Measurements from ENCODE around the gene HMG20B.
"Not testable (repeated sequence)": the region's sequence is repeated elsewhere in the genome, so short reads cannot be mapped to it uniquely, and the experiment has no call there.

The HMG20B gene

GRCh38 chr19:3572855-3573161 lies at the start of gene HMG20B:
TSS of gene HMG20B (plus strand) at chr19:3572944. CDS start at chr19:3573310, 366 bp downstream.
- FAIRE-seq: no peak
- no peak for DNase-seq (ENCODE audit: low spot score)

DNA sequence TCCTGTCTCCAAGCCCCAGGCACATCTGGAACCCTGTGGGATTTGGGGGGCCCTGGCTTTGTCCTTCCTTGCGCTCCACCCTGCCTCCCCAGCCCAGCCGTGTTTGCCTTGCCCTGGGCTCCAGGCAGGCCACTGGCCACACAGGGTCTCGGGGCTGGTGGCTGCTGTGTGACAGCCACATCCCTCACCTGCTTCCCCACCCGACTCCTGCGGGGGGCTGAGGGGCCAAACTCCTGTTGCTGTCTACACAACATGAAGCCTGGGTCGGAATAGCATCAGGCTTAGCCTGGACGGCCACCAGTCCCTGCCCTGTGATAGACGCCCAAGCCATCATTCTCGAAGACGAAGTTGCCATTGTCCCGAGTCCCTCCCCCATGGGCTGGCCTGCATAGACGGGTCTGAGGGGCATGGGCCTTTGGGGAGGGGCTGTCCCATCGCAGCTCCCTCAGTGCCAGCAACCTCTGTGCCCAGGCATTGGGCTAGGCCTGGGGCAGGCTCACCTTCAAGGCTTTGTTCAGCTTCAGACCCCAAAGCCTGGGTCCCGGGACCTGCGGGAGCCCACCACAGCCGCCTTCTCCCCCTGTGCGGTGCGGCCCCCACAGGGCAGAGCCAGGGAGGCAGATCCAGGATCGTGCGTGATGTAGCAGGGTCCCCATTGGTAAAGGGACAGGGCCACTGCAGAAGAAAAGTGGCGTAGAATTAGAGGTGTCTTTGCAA lies 49.2 kb upstream of the HMG20B start:
- FAIRE-seq (no peak), DNase-seq (ENCODE audit: low spot score) (no peak)

GRCh38 chr19:3524078-3524842 lies 48.5 kb upstream of the HMG20B start:
- no peak for DNase-seq (ENCODE audit: low spot score)
- FAIRE-seq: no peak

DNA sequence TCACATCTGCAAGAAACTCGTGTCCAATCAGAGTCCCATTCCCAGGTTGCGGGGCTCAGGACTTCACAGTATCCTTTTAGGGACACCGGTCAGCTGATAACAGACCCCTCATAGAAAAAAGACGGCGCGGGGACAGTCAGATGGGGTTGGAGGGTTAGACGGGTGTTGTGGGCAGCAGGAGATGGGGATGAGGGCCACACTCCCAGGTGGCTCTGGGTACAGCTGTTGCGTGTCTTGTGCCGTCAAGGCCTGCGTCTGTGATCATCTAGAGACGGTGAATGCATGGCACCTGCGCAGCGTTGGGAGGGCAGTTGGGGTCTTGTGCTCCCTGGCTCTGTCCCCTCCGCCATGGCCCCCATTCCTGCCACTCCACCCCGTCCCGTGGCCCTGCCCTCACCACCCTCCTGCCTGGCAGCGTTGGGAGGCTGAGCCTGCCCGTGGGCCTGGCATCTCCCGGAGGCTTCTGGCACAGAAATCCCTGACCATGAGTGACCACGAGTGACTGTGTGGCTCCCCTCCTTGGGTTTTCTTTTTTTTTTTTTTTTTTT lies 47.8 kb upstream of the HMG20B start:
- FAIRE-seq (no peak), DNase-seq (ENCODE audit: low spot score) (no peak)

GRCh38 chr19:3526507-3527237 lies 46.1 kb upstream of the HMG20B start:
- FAIRE-seq (no peak), DNase-seq (ENCODE audit: low spot score) (no peak)

DNA sequence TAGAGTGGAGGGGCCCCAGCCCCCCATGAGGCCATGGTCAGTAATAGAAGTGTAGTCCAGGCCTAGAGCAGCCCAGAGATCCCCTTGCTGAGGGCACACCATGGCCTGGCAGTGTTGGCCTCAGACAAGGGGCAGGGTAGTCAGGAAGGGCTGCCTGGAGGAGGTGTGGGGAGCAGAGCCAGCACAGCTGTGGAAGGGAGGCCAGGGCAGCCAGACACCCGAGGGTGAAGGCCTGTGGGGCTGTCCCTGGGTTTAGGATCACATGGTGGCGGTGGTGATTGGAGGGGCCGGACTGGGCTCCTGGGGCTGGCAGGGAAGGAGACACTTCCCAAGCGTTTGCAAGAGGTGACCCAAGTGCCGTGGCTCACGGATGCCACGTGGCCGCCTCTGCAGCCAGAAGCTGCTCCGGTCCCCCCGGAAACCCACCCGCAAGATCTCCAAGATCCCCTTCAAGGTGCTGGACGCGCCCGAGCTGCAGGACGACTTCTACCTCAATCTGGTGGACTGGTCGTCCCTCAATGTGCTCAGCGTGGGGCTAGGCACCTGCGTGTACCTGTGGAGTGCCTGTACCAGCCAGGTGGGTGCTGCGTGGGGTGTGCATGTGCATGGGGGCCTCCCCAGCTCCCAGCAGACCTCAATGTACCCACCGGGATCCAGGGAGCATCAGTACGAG lies 45.4 kb upstream of the HMG20B start:
- FAIRE-seq: no peak
- no peak for DNase-seq (ENCODE audit: low spot score)

DNA sequence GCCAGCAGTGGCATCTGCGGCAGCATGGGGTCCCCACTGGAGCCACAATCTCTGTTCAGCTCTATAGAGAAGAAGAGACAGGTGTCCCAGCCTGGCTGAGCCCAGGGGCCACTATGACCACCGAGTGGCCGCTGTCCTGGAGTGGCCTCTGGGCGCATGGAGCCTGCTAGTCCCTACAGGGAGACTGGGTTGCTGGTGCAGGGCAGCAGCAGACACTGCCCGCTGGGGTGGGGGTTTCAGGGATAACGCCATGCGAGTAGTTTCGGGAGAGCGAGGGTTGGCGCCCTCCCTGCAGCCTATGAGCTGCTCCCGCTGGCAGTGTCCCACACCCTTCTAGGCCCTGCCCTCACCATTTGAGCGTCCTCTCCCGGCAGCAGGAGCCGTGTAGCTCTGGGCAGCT lies 44.7 kb upstream of the HMG20B start:
- DNase-seq (ENCODE audit: low spot score) (no peak), FAIRE-seq (no peak)

GRCh38 chr19:3528539-3529211 lies 44.1 kb upstream of the HMG20B start:
- FAIRE-seq: no peak
- DNase-seq (ENCODE audit: low spot score): no peak

- not testable (repeated sequence) for FAIRE-seq; DNase-seq (ENCODE audit: low spot score)
These were observed 43.4 kb upstream of the HMG20B start for GRCh38 chr19:3529299-3529698.

DNA sequence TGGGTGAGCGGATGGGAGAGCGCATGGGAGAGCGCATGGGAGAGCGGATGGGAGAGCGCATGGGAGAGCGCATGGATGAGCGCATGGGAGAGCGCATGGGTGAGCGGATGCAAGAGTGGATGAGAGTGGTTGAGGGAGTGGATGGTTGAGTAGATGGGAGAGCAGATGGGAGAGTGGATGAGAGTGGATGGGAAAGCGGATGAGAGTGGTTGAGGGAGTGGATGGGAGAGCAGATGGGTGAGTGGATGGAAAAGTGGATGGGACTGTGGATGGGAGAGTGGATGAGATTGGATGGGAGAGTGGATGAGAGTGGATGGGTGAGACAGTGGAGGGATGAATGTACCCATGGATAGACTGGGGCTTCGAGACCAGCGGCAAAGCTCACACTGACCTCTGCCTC lies 42.4 kb upstream of the HMG20B start:
- no peak for FAIRE-seq
- no peak for DNase-seq (ENCODE audit: low spot score)

DNA sequence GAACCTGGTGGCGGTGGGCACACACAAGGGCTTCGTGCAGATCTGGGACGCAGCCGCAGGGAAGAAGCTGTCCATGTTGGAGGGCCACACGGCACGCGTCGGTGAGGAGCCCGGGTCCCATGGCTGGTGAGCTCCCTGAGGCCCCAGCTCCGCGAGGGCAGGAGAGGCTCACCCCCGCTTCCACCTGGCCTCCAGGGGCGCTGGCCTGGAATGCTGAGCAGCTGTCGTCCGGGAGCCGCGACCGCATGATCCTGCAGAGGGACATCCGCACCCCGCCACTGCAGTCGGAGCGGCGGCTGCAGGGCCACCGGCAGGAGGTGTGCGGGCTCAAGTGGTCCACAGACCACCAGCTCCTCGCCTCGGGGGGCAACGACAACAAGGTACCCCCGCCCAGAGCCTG lies 41.0 kb upstream of the HMG20B start:
- no peak for FAIRE-seq

GRCh38 chr19:3532154-3532786 lies 40.5 kb upstream of the HMG20B start:
- FAIRE-seq (no peak), DNase-seq (ENCODE audit: low spot score) (no peak)

More for the DNA sequence above, 41.0 kb upstream of the HMG20B start:
- no peak for DNase-seq (ENCODE audit: low spot score)

DNA sequence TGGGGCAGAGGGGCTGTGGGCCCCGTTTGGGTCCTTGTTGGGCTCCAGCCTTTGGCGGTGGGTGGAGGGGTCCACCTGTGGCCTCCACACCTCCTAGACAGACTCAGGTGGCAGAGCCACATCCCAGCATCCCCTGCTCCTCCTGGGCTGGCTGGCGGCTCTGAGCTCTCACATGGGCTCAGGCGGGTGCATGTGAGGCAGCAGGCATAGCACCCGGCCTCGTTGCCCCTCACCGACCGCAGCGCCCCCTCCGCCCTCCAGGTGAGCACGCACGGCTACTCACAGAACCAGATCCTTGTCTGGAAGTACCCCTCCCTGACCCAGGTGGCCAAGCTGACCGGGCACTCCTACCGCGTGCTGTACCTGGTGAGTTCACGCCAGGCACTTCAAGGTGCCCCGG lies 39.7 kb upstream of the HMG20B start:
- no peak for FAIRE-seq
- no peak for DNase-seq (ENCODE audit: low spot score)

- FAIRE-seq (no peak), DNase-seq (ENCODE audit: low spot score) (no peak)
These were observed 39.1 kb upstream of the HMG20B start for GRCh38 chr19:3533563-3534216.

DNA sequence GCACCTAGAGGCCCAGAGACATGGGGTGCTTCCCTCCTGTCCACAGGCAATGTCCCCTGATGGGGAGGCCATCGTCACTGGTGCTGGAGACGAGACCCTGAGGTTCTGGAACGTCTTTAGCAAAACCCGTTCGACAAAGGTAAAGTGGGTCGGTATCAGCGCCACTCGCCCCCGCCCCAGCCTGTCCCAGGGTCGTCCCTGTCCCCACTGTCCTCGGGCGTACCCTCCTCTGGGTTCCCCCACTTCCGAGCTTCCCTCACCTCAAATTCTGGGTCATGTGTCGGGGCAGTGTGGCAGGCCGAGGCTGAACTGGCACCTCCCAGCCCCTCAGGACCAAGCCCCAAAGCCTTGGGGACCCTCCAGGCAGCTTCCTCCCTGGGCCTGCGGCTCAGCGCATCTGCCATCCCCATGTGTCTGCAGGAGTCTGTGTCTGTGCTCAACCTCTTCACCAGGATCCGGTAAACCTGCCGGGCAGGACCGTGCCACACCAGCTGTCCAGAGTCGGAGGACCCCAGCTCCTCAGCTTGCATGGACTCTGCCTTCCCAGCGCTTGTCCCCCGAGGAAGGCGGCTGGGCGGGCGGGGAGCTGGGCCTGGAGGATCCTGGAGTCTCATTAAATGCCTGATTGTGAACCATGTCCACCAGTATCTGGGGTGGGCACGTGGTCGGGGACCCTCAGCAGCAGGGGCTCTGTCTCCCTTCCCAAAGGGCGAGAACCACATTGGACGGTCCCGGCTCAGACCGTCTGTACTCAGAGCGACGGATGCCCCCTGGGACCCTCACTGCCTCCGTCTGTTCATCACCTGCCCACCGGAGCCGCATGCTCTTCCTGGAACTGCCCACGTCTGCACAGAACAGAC lies 38.1 kb upstream of the HMG20B start:
- DNase-seq (ENCODE audit: low spot score) (no peak), FAIRE-seq (no peak)

GRCh38 chr19:3535235-3535535 lies 37.6 kb upstream of the HMG20B start:
- FAIRE-seq: no peak
- no peak for DNase-seq (ENCODE audit: low spot score)

DNA sequence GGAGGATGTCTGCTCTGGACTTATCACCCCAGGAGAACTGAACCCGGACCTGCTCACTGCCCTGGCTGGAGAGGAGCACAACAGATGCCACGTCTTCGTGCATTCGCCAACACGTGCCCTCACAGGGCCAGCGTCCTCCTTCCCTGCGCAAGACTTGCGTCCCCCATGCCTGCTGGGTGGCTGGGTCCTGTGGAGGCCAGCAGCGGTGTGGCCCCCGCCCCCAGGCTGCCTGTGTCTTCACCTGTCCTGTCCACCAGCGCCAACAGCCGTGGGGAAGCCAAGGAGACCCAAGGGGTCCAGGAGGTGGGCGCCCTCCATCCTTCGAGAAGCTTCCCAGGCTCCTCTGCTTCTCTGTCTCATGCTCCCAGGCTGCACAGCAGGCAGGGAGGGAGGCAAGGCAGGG lies 37.2 kb upstream of the HMG20B start:
- FAIRE-seq: no peak
- DNase-seq (ENCODE audit: low spot score): no peak

DNA sequence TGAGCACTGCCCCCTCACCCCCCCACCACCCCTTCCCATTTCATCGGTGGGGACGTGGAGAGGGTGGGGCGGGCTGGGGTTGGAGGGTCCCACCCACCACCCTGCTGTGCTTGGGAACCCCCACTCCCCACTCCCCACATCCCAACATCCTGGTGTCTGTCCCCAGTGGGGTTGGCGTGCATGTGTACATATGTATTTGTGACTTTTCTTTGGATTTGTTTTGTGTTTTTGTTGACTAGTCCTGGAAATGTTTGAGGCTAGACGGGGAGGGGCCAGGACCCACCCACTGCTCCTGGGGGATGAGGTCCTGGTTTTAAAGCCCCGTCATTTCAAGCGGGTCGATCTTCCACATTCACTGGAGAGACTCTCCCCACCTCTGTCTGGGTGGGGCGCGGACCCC lies 36.8 kb upstream of the HMG20B start:
- no peak for DNase-seq (ENCODE audit: low spot score)
- FAIRE-seq: no peak

DNA sequence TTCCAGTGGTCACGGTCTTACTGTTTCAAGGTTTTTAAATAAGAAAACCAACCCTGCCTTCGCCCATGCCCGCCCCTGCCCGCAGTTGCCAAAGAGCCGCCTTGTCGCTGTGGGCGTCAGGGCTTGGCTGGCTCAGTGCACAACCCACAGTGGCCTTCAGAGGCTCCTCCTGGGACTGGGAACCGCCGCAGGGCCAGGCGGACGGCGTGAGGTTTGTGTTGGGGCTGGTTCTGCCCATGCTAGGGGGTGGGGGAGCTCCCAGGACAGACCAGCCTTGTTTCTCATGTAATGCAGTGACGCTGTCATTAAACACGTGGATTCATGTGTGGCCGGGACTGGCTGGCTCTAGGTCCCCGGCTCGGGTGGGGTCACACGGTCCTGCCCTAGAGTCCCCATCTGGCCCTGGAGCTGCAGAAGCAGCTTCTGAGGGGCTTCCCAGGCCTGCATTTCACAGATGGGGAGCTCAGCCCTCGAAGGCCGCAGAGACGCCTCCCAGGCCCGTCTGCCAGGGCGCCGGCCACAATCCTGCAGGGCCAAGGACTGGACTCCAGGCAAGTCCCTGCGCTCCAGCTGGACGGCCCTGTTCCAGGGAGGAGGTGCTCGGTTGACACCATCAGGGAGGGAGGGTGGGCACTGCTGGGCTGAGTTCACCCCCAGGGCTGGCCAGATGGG lies 36.2 kb upstream of the HMG20B start:
- DNase-seq (ENCODE audit: low spot score): no peak
- FAIRE-seq: no peak
